PC-9 (cell line): Measurements from ENCODE around the gene SHCBP1L.

Source experiments
- EZH2 ChIP-seq: fragments of 200-600 bp; sonication (generic); IDR thresholded peaks from 2 replicates; pipeline ENCODE4 v1.8.0; 2017; ENCODE audit warnings: antibody characterized with exemption, low read depth
- TF ChIP-seq, protein P1 (sequence below): fragments of 200-600 bp; sonication (generic); conservative IDR thresholded peaks from 2 replicates; pipeline ENCODE4 v1.6.1; 2017; ENCODE audit warnings: mixed run types, antibody characterized with exemption, mild to moderate bottlenecking, moderate library complexity

DNA sequence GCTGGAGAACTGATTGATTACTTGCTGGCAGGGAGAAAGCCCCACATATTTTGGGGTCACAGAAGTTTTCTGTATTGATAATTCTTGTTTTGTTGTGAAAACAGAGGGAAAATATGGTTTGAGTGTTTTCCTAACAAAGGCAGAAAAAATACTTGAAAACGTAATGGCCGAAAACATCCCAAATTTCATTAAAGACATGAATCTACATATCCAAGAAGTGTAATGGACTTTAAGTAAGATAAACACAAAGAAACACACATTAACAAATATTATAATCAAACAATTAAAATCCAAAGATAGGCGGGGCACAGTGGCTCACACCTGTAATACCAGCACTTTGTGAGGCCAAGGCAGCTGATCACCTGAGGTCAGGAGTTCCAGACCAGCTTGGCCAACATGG lies 39.6 kb downstream of the SHCBP1L start:
- TF ChIP-seq, protein P1, sequence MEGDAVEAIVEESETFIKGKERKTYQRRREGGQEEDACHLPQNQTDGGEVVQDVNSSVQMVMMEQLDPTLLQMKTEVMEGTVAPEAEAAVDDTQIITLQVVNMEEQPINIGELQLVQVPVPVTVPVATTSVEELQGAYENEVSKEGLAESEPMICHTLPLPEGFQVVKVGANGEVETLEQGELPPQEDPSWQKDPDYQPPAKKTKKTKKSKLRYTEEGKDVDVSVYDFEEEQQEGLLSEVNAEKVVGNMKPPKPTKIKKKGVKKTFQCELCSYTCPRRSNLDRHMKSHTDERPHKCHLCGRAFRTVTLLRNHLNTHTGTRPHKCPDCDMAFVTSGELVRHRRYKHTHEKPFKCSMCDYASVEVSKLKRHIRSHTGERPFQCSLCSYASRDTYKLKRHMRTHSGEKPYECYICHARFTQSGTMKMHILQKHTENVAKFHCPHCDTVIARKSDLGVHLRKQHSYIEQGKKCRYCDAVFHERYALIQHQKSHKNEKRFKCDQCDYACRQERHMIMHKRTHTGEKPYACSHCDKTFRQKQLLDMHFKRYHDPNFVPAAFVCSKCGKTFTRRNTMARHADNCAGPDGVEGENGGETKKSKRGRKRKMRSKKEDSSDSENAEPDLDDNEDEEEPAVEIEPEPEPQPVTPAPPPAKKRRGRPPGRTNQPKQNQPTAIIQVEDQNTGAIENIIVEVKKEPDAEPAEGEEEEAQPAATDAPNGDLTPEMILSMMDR = no peak
- no peak for TF ChIP-seq EZH2
